HK-2 (cell line): ENCODE measurements around the gene C16orf82.

ENCODE experiments used
- DNase-seq: peaks from one replicate; pipeline ENCODE4 v3.0.0-alpha.2; 2018; ENCODE audit not compliant: unreplicated experiment

C16orf82 gene

GRCh38 chr16:27088216-27088615, 21.5 kb downstream of the C16orf82 start:
- DNase-seq = no peak

DNA sequence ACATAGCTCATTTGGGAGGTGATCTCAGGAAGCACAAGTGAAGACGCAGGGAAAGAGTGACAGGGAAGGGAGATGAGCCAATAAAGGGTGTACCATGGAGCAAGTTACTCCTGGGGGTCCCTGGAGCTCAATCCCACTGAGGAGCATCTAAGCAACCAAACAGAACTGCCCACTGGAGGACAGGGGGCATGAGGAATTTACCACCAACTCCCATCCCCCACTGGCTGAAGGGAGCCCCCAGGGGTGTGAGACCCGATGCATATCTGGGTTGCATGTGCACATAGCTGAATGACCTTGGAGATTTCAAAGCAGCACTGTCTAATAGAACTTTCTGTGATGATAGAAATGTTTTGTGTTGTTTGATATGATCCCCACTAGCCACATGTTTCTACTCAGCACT, 29.6 kb downstream of the C16orf82 start:
- DNase-seq = no peak

DNA sequence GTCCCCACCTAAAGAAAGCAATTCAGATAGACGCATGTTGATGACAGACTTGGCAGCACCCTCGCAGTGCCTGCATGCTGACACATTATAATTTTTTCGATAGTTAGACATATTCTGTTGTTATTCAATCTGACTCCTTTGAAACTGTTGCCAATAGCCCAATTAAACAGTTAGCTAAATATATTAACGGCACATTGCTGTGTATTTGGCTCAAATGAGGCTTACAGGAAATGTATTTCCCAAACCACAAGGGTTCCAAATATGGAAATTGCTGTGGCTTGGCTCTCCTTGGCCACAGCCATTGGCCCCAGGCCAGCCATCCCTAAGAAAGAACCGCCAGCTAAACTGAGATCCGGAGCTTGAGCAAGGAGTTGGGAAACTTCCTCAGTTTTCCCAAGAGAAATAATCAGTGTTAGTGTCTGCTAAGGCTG, 31.1 kb downstream of the C16orf82 start:
- DNase-seq = no peak

DNA sequence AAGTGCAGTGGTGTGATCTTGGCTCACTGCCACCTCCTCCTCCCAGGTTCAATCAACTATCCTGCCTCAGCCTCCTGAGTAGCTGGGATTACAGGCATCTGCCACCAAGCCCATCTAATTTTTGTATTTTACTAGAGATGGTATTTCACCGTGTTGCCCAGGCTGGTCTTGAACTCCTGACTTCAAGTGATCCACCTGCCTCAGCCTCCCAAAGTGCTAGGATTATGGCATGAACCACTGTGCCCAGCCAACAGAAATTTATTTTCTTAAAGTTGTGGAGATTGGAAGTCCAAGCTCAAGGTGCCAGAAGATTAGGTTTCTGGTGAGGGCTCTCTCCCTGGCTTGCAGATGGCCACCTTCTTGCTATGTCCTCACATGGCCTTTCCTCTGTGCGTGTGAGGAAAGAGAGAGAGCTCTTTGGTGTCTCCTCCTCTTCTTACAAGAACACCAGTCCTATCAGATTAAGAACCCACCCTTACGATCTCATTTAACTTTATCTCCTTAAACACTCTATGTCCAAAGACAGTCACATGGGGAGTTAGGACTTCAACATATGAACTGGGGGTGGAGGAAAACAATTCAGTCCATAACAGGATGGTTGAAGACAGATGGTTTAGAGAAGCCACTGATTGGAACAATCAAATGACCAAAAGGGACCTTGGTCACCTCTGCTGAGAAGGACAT, 31.8 kb downstream of the C16orf82 start:
- DNase-seq = no peak

GRCh38 chr16:27102701-27103575, 36.2 kb downstream of the C16orf82 start:
- DNase-seq = no peak

GRCh38 chr16:27103954-27104353, 37.2 kb downstream of the C16orf82 start:
- DNase-seq = no peak

DNA sequence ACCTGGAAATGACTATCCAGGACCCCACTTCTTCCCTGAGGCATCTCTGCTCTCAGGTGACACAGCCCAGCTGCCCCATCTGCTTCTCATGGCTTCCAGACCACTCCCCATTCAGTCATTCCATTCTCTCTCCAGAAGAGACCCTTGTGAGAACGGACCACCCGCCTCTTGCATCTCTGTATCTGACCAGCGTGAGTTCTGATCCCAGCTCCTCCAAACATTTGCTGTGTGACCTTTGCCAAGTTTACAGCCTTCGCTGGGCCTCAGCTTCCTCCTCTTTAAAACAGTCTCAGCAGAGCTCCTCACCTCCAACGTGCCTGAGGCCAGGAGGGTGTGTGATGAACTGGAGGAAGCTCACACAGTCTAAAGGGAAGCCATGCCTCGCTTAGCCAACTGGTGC, 39.6 kb downstream of the C16orf82 start:
- DNase-seq = no peak

DNA sequence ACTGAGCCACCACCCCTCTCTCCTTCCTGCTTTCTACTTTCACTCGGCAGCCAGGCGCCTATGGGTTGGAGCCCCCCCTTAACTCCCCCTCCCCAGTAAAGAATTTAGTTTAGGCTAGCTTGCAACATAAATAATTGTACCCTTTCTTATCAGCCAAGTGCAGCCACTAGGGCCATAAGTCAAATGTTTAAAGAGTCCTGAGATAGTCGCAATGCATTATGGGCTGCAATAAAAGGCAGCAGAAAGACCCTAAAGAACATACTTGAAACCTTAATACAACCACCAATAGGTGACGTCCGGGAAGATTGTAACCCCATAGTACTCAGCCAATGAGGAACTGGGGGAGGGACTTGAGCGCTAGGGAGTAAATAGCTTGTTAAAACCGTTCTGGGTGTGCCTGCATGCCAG, 40.5 kb downstream of the C16orf82 start:
- no peak for DNase-seq

DNA sequence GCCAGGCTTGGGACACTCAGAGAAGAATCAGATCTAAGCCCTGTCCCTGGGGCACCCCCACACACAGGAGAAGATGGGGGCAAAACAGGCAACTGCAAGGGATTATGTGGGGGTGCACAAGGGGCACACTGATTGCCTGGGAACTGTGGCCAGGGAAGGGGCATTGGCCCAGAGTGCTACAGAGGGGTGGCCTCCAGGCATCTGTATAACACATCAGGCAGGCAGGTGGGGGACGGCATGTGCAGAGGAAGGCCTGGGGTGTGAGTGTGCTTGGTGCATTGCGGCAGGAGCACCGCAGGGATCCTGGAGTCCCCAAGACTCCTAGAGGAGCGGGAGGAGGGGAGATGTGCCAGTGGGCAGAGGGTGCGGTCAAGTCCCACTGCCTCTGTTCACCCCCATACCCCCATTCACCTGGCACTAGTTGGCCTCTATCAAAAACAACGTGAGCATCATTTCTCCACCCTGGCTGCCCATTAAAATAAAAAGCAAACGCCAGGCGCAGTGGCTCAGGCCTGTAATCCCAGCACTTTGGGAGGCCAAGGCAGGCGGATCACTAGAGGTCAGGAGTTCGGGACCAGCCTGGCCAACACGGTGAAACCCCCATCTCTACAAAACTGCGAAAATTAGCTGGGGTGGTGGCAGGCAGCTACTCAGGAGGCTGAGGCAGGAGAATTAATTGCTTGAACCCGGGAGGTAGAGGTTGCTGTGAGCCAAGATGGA, 41.5 kb downstream of the C16orf82 start:
- no peak for DNase-seq

DNA sequence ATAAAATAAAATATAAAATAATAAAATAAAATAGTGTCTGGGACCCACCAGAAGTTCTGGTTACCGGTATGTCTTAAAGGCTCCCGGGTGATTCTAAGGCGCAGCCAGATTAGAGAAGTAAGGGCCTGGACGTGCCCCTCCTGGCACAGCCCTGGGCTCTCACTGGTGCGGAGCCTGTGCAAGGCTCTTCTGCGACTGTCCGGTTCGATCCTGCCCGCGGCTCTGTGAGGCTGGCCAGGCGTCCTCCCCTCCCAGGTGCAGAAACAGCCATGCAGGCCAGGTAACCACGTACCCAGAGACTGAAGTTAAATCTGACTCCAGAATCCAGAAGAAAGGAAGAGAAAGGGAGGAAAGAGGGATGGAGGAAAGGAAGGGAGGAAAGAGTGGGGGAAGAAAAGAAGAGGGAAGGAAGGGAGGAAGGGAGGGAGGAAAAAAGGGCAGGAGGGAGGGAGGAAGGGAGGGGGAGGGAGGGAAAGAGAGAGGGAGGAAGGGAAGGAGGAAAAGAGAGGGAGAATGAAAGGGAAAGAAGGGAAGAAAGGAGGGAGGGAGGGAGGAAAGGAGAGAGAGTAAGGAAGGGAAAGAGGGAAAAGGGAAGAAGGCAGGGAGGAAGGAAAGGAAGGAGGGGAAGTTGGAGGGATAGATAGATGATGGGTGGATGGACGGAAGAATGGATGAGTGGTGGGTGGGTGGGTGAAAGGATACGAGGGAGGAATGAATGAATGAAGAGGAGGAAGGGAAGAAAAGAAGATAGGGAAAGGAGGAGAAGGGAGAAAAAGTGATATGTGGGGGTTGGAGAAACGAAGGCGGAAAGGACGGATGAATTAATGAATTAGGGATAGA, 42.3 kb downstream of the C16orf82 start:
- DNase-seq = no peak

DNA sequence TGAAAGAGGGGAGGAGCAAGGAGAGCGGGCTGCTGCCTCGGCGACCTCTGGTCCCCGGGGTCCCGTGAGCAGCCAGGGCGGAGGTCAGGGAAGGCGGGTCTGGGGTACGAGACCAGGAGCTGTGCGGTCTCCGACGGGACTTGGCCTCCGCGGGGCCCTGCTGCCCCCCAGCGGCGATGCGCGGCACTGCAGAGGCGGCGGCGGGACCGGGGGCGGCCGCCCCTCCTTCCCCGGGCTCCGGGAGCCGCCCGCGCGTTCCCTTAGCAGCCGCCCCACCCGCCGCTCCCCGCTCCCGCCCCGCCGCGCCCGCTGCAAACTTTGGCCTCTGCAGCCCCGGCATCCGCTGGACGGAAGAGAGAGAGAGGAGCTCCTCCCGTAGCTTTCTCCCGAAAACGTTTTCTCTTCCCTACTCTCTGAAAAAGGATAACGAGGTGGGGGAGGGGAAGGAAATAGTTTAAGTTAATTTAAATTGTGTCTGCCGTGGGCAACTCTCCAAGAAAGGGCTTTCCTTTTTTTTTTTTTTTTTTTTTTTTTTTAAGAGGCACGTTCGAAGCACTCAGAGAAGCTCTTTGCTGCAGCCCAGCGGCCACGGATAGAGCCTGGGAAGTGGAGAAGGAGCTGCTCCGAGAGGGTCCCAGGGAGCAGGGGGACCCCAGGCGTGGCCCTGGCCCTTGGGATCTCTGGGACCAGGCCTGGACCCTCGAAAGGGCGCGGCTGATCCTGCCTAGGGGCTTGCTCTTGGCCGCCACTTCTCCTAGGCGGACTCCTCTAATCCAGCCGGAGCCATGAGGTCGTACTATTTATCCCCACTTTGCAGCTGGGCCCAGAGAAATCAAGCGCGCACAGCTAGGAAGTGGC, 43.2 kb downstream of the C16orf82 start:
- DNase-seq = peak; percentile 67

- no peak for DNase-seq
Measured at GRCh38 chr16:27110524-27110896, 43.8 kb downstream of the C16orf82 start.

DNA sequence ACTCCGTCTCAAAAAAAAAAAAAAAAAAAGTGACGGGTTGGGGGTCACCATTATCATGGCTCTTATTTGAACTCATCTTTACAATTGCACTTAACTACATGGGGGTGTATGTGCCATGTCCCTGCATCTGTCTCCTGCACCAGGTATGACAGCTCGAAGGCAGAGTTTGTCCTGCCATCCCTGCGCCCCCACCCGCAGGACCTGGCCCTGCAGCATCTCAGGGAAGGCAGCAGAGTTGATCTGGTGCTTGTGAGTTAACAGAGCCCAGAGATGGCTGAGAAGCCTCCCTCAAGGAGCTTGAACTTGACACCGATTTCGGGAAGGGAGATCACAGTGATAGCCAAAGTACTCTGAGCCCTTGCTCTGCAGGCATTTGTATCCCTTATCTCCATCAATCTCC, 44.8 kb downstream of the C16orf82 start:
- no peak for DNase-seq

GRCh38 chr16:27112093-27112811, 45.5 kb downstream of the C16orf82 start:
- no peak for DNase-seq

DNA sequence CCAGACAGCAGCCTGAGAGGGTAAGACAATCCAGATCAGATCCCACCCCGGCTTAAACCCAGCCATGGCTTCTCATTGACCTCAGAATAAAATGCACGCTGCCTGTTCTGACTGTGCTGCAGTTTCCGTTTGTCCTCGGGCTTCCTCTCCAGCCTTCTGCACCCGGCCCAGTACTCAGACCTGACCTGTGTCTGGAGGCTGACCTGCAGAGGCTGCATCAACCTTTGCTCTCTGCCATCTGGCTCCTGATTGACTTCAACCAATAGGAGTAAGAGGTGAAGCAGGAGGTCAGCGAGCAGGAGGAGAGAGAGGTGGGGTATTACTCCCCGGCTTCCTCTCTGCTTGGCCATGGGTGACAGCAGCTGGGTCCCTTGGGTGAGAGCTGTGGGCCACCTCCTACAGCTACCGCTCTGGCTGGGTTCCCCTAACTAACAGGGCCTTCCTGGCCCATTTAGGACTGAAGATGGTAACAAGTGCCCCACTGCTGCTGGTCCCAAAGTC, 46.7 kb downstream of the C16orf82 start:
- no peak for DNase-seq

DNA sequence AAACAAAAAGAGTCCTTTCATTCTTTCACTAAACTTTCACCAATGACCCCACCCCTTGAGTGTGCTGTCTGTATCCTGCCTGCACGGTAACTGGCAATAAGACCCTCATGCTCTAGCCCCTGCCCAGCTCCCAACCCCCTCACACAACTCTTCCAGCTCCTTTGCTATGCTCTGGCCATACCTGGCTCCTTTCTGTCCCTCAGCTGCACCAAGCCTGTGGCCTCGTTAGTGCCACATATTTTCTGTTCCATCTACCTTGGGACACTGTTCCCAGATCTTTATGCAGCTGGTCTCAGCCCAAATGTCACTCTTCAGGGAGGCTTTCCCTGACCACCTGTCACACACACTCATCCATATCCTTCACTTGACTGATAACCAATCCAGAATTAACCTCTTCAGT, 47.3 kb downstream of the C16orf82 start:
- no peak for DNase-seq

GRCh38 chr16:27118526-27118925, 51.8 kb downstream of the C16orf82 start:
- no peak for DNase-seq
